Stimulated activated CD4-positive, alpha-beta T cell treated with anti-CD3 and anti-CD28 coated beads, Interleukin-2, amount 100 ng/mL, for 24 hours (primary cell): ENCODE measurements around the gene ATG7.
"Not testable (repeated sequence)": the region's sequence is repeated elsewhere in the genome, so short reads cannot be mapped to it uniquely, and the experiment has no call there.

Source experiments
- DNase-seq, 2 donors: peaks; one replicate each; pipeline ENCODE4 v3.0.0-alpha.2; 2020

ATG7 gene

DNA sequence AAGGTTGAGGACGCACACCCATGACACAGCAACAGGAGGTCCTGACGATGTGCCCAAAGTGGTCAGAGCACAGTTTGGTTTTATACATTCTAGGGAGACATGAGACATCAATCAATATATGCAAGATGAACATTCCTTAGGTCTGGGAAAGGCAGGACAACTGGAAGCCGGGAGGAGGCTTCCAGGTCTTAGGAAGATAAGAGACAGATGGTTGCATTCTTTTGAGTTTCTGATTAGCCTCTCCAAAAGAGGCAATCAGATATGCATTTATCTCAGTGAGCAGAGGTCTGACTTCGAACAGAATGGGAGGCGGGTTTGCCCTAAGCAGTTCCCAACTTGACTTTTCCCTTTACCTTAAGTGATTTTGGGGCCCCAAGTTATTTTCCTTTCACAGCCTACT lies 16.7 kb upstream of the ATG7 start:
- DNase-seq: not testable (repeated sequence)

GRCh38 chr3:11258958-11259357 lies 13.2 kb upstream of the ATG7 start:
- DNase-seq: no peak

DNA sequence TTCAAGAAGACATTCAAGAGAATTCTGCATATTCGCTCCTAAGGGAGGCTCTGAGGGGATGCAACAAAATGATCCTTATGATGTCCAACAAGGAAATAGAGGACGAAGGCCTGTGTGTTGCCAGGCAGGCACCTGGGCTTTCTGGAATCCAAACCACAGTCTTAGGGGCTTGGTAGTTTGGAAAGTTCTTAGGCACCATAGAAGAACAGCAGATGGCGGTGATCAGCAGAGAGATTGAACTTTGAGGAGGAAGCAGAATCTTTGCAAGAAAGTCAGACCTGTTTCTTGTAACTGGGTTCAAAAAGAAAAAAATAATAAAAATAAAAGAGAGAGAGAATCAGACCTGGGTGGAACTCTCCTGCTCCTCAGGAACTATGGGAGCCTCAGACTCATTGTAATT lies 11.7 kb upstream of the ATG7 start:
- DNase-seq: no peak

DNA sequence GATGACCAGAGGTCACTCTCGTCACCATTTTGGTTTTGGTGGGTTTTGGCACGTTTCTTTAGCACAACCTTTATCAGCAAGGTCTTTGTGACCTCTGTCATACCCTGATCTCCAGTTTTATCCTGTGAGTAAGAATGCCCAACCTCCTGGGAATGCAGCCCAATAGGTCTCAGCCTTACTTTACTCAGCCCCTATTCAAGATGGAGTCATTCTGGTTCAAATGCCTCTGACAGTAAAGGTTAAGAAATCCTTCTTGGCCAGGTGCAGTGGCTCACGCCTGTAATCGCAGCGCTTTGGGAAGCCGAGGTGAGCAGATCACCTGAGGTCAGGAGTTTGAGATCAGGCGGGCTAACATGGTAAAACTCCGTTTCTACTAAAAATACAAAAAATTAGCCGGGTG lies 3.2 kb upstream of the ATG7 start:
- no peak for DNase-seq

- DNase-seq: no peak
Observed at GRCh38 chr3:11272906-11273574, 843 bp downstream of the ATG7 start.

DNA sequence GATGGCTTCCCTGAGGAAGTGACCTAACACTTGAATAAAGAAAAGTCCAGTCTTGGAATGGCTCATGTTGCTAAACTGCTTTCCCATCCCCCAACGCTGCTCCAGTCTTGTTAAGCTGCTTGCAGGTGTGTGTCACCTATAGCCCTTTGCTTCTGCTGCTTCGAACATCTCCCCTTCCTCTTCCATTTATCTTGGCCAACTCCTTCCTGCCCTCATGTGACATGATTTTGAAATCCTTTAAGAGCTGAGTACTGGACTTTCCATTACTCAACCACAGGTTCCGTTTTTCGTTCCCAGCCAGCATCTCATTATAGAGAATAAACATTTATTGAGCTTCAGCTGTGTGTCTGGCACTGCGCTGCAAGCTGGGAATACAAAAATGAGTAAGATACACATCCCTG lies 1.7 kb downstream of the ATG7 start:
- no peak for DNase-seq

- no peak for DNase-seq
Observed at GRCh38 chr3:11274566-11275142, 2.5 kb downstream of the ATG7 start.

GRCh38 chr3:11275926-11276325 lies 3.7 kb downstream of the ATG7 start:
- no peak for DNase-seq

- DNase-seq: no peak
Observed at GRCh38 chr3:11276901-11277300, 4.7 kb downstream of the ATG7 start.

DNA sequence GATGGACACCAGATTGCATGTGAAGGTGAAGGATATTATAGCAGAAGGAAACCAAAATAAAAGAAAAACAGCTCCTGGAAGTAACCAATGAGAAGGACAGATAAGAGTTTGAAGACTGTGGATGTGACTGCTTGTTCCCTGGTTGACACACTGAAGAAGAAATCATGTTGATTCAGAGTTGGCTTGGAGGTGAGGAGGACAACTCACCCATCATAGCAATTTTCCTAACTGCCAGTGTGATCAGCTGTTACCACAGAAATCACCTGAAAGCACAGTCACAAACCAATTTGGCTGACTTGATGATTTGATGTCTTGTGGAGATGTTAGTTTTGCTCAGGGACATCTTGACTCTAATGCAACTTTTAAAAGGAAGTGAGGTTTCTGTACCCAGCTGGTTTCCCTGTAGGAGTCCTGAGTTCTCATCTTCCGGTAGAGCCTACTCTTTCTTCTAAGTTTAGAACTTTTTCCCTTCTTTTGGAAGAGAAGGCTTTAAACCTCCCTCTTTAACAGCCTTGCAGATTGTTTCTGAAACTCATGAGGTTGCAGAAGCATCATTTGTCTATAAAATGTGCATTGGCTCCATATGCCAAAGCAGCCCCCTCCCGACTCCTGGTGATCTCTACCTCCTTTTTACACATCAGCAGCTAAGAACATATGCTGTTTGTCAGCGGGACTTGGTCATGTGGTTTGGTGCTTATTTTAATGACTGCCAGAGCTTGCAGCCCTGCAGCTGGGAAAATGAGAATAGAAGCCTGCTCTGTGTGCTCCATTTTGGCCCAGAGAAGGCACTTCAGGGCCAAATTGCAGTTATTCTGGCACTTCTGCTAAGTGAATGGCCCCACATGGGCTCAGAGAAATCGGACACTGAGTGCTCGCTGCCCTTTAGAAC lies 10.3 kb downstream of the ATG7 start:
- DNase-seq: no peak

DNA sequence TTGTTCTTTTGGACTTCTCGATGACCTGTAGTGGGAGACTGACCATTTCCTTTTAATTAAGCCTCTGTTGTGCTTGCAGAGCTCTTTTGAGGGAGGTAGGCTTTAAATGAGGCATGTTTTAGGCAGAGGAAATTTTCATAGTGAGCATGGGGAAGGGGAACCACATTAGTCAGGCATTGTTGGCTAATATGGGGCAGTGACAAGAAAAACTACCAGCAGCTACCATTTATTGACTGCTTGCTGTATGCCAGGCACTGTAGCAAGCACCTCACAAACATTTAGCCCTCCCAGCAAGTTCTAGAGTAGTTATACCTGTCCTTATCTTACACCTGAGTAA lies 10.9 kb downstream of the ATG7 start:
- DNase-seq: no peak

DNA sequence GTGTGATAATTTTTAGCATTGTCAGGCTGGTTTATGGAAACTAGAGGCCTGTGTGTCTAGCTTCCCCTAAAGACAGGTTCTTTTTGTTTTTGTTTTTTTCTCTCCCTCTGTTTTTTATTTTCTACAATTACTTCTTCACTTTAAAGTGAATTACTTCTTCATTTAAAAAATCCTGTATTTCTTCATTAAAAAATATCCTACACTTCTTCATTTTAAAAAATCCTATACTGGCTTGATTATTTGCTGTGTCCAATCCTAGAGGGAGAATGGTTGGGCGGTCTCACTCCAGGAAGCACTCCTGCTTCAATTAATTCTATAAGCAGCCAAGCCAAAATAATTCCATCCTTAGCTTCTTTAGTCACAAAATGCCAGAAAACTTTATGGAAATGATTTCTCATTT lies 11.8 kb downstream of the ATG7 start:
- DNase-seq: no peak

GRCh38 chr3:11285471-11285870 lies 13.3 kb downstream of the ATG7 start:
- no peak for DNase-seq

GRCh38 chr3:11287404-11287803 lies 15.2 kb downstream of the ATG7 start:
- DNase-seq: no peak

DNA sequence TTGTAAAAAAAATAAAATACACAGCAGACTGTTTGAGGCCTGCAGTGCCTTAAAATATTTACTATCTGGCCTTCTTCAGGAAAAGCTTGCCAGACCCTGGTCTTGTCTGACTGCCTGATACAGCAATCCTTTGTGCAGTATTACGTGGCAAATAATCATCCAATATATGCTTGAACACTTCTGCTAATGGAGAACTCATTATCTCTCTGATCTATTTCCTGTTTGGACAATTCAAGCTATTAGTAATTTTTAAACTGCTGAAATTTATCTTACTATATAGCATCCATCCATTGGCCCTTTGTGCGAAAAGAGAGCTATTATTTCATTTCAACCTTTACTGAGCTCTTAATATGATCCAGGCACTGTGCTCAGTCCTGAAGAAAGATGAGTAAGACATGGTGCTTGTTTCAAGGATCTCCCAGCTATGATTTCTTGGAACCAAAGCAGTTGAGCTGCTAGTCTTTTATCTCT lies 15.9 kb downstream of the ATG7 start:
- DNase-seq: no peak

- DNase-seq: no peak
Observed at GRCh38 chr3:11288786-11289637, 16.8 kb downstream of the ATG7 start.

DNA sequence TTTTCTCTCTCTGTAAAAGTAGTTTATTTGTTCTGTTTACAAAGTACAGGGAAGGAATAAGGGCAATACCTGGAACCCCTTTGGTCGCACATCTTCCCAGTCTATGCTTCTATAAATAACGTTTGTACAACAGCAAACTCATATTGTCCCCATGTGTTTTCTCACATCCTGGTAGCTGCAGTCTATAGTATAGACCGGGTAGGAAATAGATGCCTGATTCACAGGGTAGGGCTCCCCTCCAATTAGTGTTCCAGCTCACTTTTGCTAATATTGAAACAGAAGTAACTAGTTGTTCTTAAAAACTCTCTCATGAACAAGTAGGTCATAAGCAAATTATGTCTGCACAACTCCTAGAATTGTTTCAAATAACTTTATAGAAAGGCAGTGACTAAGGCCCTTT lies 17.7 kb downstream of the ATG7 start:
- DNase-seq: no peak

GRCh38 chr3:11290743-11291680 lies 18.8 kb downstream of the ATG7 start:
- DNase-seq: peak in 1 of 2 donors; percentile 21

- no peak for DNase-seq
Observed at GRCh38 chr3:11291808-11292207, 19.6 kb downstream of the ATG7 start.

- DNase-seq: no peak
Observed at GRCh38 chr3:11297126-11297525, 24.9 kb downstream of the ATG7 start.

GRCh38 chr3:11300970-11301369 lies 28.8 kb downstream of the ATG7 start:
- no peak for DNase-seq

- DNase-seq: no peak
Observed at GRCh38 chr3:11302444-11302843, 30.2 kb downstream of the ATG7 start.
